BJ (cell line): Measurements from ENCODE around the gene NEK8. TPM values are rescaled to one million over a fixed set of nuclear protein-coding genes. Genes with fewer than 3 reads are reported as not detected.

Experiments used
- CTCF ChIA-PET: fragments of 350-600 bp; formaldehyde crosslinking; extraction: SDS; loops from one replicate; lab custom pipeline; 2021; ENCODE audit warnings: antibody characterized with exemption, inconsistent platforms; lab: Yijun Ruan, JAX
- POLR2A ChIA-PET: fragments of 300-600 bp; sonication (Branson Sonifier 250); formaldehyde crosslinking; extraction: SDS; loops from one replicate; lab custom pipeline; 2021; ENCODE audit warnings: antibody characterized with exemption; lab: Charles Lee
- DNase-seq: peaks from one replicate; pipeline ENCODE4 v3.0.0-alpha.2; 2011; ENCODE audit warnings: low read depth
- H3K27me3 ChIP-seq: 2 replicates; pipeline ENCODE4 v1.6.0; 2011; ENCODE audit warnings: low read length; ENCODE audit not compliant: control insufficient read depth, insufficient read depth
- H3K36me3 ChIP-seq: 2 replicates; pipeline ENCODE4 v1.5.1; 2011; ENCODE audit warnings: low read length; ENCODE audit not compliant: control insufficient read depth, insufficient read depth
- H3K4me3 ChIP-seq: 2 replicates; pipeline ENCODE4 v1.5.1; 2011; ENCODE audit warnings: low read depth, mild to moderate bottlenecking, control low read depth, low read length
- polyA plus RNA-seq: library from polyadenylated mRNA; depleted of rRNA; stranded (reverse); fragments of >200 nt; gene quantifications from 2 replicates; pipeline ENCODE4 v1.2.3, GENCODE V29; 2011
- TF ChIP-seq, protein P1 (sequence below): IDR thresholded peaks from 2 replicates; pipeline ENCODE4 v1.5.1; 2011; ENCODE audit warnings: low read depth, mild to moderate bottlenecking, control low read depth, inconsistent platforms, low read length, moderate library complexity; ENCODE audit not compliant: insufficient read depth

NEK8 gene
- polyA plus RNA-seq, 1 experiment = 5.3 TPM

DNA sequence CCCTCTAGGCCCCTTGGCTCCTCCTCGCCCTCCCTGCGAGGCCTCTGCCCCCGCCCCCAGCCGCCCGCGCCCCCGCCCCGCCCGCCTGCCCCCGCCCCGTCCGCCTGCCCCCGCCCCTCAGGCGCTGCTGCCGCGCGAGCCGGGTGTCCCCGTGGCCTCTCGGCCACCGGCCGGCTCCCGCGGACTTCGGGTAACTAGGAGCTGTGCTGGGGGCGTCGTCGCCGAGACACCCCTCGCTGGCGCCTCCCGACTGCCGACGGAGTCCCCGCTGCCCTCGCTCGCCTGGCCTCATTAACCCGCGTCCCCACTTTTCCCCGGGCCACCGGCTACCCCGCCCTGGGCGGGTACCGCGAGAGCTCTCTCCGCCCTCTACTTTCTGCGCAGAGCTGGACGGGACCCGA lies 2.4 kb upstream of the NEK8 start, which contains the start of gene TLCD1:
TLCD1 (minus strand) TSS at position 8 of the 401 bp plus-strand sequence. CDS start 136 bp downstream, outside the sequence.
- ChIA-PET CTCF (interaction anchor here (0.8 to 10.9 kb wide), 41 partner anchors 7 to 398 kb away, joined by 3 to 416 read pairs (median 6); partner anchors contain the start of genes DHRS13, FAM222B, PHF12 and PROCA1), POLR2A (interaction anchor here (1.7 kb wide), 1 partner anchor 23 kb away, joined by 19 read pairs; no protein-coding TSS in a partner anchor)
- TF ChIP-seq, protein P1, sequence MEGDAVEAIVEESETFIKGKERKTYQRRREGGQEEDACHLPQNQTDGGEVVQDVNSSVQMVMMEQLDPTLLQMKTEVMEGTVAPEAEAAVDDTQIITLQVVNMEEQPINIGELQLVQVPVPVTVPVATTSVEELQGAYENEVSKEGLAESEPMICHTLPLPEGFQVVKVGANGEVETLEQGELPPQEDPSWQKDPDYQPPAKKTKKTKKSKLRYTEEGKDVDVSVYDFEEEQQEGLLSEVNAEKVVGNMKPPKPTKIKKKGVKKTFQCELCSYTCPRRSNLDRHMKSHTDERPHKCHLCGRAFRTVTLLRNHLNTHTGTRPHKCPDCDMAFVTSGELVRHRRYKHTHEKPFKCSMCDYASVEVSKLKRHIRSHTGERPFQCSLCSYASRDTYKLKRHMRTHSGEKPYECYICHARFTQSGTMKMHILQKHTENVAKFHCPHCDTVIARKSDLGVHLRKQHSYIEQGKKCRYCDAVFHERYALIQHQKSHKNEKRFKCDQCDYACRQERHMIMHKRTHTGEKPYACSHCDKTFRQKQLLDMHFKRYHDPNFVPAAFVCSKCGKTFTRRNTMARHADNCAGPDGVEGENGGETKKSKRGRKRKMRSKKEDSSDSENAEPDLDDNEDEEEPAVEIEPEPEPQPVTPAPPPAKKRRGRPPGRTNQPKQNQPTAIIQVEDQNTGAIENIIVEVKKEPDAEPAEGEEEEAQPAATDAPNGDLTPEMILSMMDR = no peak
- Histone ChIP-seq H3K27me3 (no peaks in the 10 kb centered on the region), H3K36me3 (peaks cover 18% of the 10 kb centered on the region), H3K4me3 (peak within 1 kb of the TSS; percentile 71)
- DNase-seq = no peak

DNA sequence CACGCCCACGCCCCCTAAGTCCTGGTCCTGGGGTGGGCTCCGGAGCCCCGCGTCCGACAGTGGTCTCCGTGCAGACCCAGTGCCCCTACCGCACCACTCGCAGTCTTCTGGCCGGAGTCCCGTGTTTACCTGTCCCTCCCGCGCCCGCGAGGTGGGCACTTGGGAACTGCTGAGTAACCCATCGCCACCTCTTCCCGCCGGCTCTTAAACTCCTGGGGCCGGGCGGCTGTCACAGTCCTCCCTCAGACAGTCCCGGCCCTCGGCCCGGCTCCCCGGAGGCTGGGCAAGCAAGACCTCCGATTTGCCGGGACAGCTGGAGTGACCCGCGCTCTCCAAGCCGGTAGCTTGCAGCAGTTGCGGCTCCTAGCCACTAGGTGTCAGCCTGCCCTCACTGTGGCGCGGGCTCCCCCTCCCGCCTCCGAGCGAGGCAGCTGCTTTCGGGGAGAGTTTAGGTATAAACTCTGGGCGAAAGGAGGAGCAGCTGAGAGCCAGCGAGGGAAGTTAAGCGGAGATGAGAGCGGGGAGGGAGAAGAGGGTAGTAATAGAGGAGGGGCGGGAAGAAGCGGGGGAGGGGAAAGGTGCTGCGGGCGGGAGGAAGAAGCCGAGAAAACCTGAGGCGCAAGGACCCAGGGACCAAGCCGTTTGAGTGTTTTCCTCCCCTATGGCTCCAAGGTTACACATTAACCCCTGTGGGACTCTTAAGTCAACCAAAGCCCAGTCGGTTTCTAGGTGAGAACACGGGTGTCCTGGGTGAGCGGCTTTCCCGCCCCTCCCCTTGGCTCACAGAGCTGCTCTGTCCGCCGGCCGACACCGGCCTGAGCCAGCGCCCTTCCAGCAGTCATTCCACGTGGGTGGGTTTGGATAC lies 1.7 kb upstream of the NEK8 start:
- Histone ChIP-seq H3K36me3 (peaks cover 15% of the 10 kb centered on the region), H3K27me3 (no peaks in the 10 kb centered on the region), H3K4me3 (peak overlapping the region; percentile 71)
- peak; percentile 65 for DNase-seq
- POLR2A ChIA-PET = interaction anchor here (1.7 kb wide), 1 partner anchor 23 kb away, joined by 19 read pairs; no protein-coding TSS in a partner anchor
- TF ChIP-seq, protein P1 = peak; percentile 99
- CTCF ChIA-PET = interaction anchor here (0.6 to 10.9 kb wide), 49 partner anchors 8 to 397 kb away, joined by 3 to 416 read pairs (median 5); partner anchors contain the start of genes DHRS13, FAM222B, PHF12 and PROCA1

DNA sequence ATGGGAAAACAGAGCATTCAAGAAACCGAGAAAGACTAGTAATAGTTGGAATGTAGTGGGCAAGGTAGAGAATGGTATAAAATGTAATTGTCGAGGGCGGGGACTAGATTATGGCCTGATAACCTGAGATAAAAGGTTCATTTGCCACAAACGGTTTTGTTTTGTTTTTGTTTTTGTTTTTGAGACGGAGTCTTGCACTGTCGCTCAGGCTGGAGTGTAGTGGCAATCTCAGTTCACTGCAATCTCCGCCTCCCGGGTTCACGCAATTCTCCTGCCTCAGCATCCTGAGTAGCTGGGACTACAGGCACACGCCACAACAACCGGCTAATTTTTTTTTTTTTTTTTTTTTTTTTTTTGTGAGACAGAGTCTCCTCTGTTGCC lies 1.4 kb downstream of the NEK8 start:
- TF ChIP-seq, protein P1 = no peak
- DNase-seq = no peak
- no peak overlapping the region for H3K4me3 ChIP-seq
- no peaks in the 10 kb centered on the region for H3K36me3 ChIP-seq
- H3K27me3 ChIP-seq = no peaks in the 10 kb centered on the region
- ChIA-PET CTCF (interaction anchor here (10.9 kb wide), 1 partner anchor 18 kb away, joined by 416 read pairs; the partner anchor contains the start of gene TRAF4), POLR2A (no interaction called here)

DNA sequence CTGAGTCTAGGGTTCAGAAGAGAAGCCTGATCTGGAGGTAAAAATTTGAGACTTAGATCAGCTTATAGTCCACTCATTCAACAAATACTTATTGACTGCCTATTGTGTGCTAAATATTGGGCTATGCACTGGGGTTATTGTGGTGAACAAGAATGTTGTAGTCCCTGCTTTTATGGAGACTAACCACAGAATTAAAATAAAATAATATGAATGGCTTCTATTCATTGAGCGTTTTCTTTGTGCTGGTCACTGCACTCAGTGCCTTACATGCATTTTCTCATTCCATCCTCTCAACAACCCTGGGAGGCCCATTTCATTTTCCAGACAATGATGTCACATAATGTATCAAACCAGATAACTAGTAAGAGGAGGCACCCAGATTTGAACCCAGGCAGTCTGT lies 4.8 kb downstream of the NEK8 start:
- DNase-seq = no peak
- TF ChIP-seq, protein P1 = no peak
- Histone ChIP-seq H3K27me3 (no peaks in the 10 kb centered on the region), H3K36me3 (no peaks in the 10 kb centered on the region), H3K4me3 (no peak overlapping the region)
- ChIA-PET POLR2A (no interaction called here), CTCF (interaction anchor here (1.7 to 10.9 kb wide), 3 partner anchors 15 to 220 kb away, joined by 4 to 416 read pairs (median 5); partner anchors contain the start of gene TRAF4)

DNA sequence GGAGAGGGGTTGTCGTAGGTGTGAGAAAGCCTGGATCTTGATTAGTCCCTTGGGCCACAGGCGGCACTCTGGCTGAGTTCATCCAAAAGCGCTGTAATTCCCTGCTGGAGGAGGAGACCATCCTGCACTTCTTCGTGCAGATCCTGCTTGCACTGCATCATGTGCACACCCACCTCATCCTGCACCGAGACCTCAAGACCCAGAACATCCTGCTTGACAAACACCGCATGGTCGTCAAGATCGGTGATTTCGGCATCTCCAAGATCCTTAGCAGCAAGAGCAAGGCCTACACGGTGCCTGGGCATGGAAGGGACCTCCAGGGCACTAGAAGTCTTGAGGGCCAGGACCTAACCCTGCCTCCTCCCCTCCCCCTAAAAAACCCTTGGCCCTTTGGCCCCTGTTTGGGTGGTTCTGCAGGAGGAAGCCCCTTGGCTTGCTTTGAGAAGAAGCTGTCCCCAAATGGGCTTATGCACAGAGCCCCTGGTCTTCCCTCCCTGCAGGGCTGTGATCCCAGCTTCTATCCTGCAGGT lies 6.2 kb downstream of the NEK8 start:
- H3K36me3 ChIP-seq = no peaks in the 10 kb centered on the region
- no peak overlapping the region for H3K4me3 ChIP-seq
- H3K27me3 ChIP-seq = no peaks in the 10 kb centered on the region
- TF ChIP-seq, protein P1 = no peak
- ChIA-PET POLR2A (no interaction called here), CTCF (interaction anchor here (1.3 to 1.4 kb wide), 2 partner anchors 8 to 15 kb away, joined by 4 to 6 read pairs; partner anchors contain the start of gene TLCD1)
- DNase-seq = no peak
